ENCODE data around the gene SERINC5.

The SERINC5 gene

DNA sequence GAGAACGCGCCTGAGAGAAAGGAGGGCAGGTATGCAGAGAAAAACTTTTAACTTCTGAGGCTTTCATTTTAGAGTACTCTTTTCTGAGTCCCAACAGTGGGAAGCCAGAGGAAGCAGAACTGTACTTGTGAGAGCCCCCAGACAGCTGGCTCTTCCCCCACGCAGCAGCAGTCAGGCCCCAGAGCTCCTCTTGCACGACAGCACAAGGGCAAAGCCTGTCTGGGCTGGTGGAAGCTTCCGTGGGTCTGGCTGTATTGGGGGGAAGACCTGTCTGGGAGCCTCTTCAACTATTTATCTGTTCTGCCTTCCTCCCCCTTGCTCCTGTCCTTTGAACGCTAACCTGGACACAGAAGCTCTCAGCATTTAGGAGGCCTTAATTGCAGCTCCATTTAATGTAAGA, 152.5 kb downstream of the SERINC5 start:
- H3K4me3 ChIP-seq (ENCODE audit: low read length), result no peak overlapping the region
- no peak overlapping the region for H3K4me2 ChIP-seq (ENCODE audit: low read depth, low read length)

DNA sequence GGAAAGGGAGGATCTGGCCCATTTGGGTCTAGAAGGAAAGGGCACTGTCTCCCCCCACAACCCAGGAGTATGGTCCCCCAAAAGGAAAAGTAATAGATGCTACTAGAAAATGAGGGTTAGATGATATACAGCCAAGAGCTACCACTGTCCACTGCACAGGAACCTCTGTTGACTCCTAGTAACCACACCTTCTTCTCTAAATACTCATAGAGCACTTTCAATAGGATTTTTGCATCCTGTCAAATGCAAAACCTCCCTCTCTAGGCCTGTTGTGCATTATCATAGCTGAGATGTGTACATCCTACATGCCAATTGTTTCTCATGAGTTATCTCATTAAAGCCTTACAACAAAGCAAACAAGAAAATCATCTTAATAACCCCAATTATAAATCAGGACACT, 153.9 kb downstream of the SERINC5 start:
- DNase-seq, result no peak
- H2AFZ ChIP-seq (ENCODE audit: low read length), result no peak overlapping the region

More for the DNA sequence above, 152.5 kb downstream of the SERINC5 start:
- Histone ChIP-seq H3K4me1 (ENCODE audit: low read length) (no peaks in the 10 kb centered on the region), H2AFZ (ENCODE audit: low read length) (no peak overlapping the region), H3K9ac (ENCODE audit: low read length) (no peak overlapping the region), H3K9me2 (replicated peaks; ENCODE audit: insufficient read depth, low read length) (no peaks in the 10 kb centered on the region), H3K27me3 (replicated peaks; ENCODE audit: insufficient read depth, low read length) (no peaks in the 10 kb centered on the region), H3K36me3 (replicated peaks; ENCODE audit: insufficient read depth, low read length) (no peaks in the 10 kb centered on the region), H3F3A (ENCODE audit: insufficient read depth, low read length) (no peaks in the 10 kb centered on the region), H4K20me1 (ENCODE audit: insufficient read depth, low read length) (no peaks in the 10 kb centered on the region), H3K9me3 (replicated peaks; ENCODE audit: insufficient read depth, low read length) (no peaks in the 10 kb centered on the region), H3K79me2 (ENCODE audit: low read length) (no peaks in the 10 kb centered on the region), H3K27ac (ENCODE audit: low read length) (no peak overlapping the region)
- DNase-seq, result no peak
- TF ChIP-seq, protein P1, sequence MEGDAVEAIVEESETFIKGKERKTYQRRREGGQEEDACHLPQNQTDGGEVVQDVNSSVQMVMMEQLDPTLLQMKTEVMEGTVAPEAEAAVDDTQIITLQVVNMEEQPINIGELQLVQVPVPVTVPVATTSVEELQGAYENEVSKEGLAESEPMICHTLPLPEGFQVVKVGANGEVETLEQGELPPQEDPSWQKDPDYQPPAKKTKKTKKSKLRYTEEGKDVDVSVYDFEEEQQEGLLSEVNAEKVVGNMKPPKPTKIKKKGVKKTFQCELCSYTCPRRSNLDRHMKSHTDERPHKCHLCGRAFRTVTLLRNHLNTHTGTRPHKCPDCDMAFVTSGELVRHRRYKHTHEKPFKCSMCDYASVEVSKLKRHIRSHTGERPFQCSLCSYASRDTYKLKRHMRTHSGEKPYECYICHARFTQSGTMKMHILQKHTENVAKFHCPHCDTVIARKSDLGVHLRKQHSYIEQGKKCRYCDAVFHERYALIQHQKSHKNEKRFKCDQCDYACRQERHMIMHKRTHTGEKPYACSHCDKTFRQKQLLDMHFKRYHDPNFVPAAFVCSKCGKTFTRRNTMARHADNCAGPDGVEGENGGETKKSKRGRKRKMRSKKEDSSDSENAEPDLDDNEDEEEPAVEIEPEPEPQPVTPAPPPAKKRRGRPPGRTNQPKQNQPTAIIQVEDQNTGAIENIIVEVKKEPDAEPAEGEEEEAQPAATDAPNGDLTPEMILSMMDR (IDR thresholded peaks at IDR 0.05; ENCODE audit: low read length), result no peak
- TF ChIP-seq EZH2phosphoT487 (IDR thresholded peaks at IDR 0.05; ENCODE audit: low read length), result no peak
- no peak for TF ChIP-seq EZH2 (optimal IDR thresholded peaks at IDR 0.05; ENCODE audit: low read depth, low read length)

DNA sequence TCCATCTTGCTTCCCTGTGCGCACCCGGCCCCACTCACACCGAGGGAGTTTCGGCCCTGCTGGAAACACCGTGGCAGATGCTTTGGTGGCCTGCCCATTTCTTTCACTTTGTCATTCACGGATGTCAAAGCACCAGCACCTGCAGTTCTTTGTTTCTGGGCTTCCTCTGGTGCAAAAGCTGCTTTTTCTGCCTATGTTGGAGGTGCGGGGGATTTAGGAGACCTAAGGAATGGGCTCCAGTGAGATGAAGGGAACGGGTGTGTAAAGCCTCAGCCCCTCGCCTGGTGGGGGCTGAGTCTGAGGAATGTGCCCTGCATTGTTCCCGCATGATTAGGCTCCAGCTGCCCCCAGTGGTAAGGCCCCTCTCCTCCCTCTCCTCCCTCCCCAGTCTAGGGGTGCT, 158.4 kb downstream of the SERINC5 start:
- no peaks in the 10 kb centered on the region for H3K79me2 ChIP-seq (ENCODE audit: low read length)
- H3K27me3 ChIP-seq (replicated peaks; ENCODE audit: insufficient read depth, low read length), result no peaks in the 10 kb centered on the region
- H3K4me3 ChIP-seq (ENCODE audit: low read length), result no peak overlapping the region
- no peaks in the 10 kb centered on the region for H3K36me3 ChIP-seq (replicated peaks; ENCODE audit: insufficient read depth, low read length)
- no peaks in the 10 kb centered on the region for H3K4me1 ChIP-seq (ENCODE audit: low read length)
- no peak overlapping the region for H3K27ac ChIP-seq (ENCODE audit: low read length)
- no peak for DNase-seq
- H3K9me3 ChIP-seq (replicated peaks; ENCODE audit: insufficient read depth, low read length), result no peaks in the 10 kb centered on the region
- H3K4me2 ChIP-seq (ENCODE audit: low read depth, low read length), result no peak overlapping the region
- H3K9me2 ChIP-seq (replicated peaks; ENCODE audit: insufficient read depth, low read length), result no peaks in the 10 kb centered on the region
- H3F3A ChIP-seq (ENCODE audit: insufficient read depth, low read length), result no peaks in the 10 kb centered on the region
- no peak overlapping the region for H2AFZ ChIP-seq (ENCODE audit: low read length)
- TF ChIP-seq, protein P1 (IDR thresholded peaks at IDR 0.05; ENCODE audit: low read length), result no peak
- TF ChIP-seq EZH2phosphoT487 (IDR thresholded peaks at IDR 0.05; ENCODE audit: low read length), result no peak
- no peak for TF ChIP-seq EZH2 (optimal IDR thresholded peaks at IDR 0.05; ENCODE audit: low read depth, low read length)
- no peak overlapping the region for H3K9ac ChIP-seq (ENCODE audit: low read length)
- no peaks in the 10 kb centered on the region for H4K20me1 ChIP-seq (ENCODE audit: insufficient read depth, low read length)

More for the DNA sequence above, 153.9 kb downstream of the SERINC5 start:
- Histone ChIP-seq H3F3A (ENCODE audit: insufficient read depth, low read length) (no peaks in the 10 kb centered on the region), H3K9me3 (replicated peaks; ENCODE audit: insufficient read depth, low read length) (no peaks in the 10 kb centered on the region), H3K4me2 (ENCODE audit: low read depth, low read length) (no peak overlapping the region), H3K9ac (ENCODE audit: low read length) (no peak overlapping the region), H3K4me1 (ENCODE audit: low read length) (no peaks in the 10 kb centered on the region), H3K27me3 (replicated peaks; ENCODE audit: insufficient read depth, low read length) (no peaks in the 10 kb centered on the region), H3K36me3 (replicated peaks; ENCODE audit: insufficient read depth, low read length) (no peaks in the 10 kb centered on the region), H3K9me2 (replicated peaks; ENCODE audit: insufficient read depth, low read length) (no peaks in the 10 kb centered on the region), H4K20me1 (ENCODE audit: insufficient read depth, low read length) (no peaks in the 10 kb centered on the region), H3K4me3 (ENCODE audit: low read length) (no peak overlapping the region), H3K27ac (ENCODE audit: low read length) (no peak overlapping the region), H3K79me2 (ENCODE audit: low read length) (no peaks in the 10 kb centered on the region)
- TF ChIP-seq EZH2phosphoT487 (IDR thresholded peaks at IDR 0.05; ENCODE audit: low read length) (no peak), EZH2 (optimal IDR thresholded peaks at IDR 0.05; ENCODE audit: low read depth, low read length) (no peak)
- TF ChIP-seq, protein P1 (IDR thresholded peaks at IDR 0.05; ENCODE audit: low read length), result no peak

Data from MM.1S (cell line).